ENCODE measurements around the gene C17orf78. TPM values are rescaled to one million over a fixed set of nuclear protein-coding genes. Genes with fewer than 3 reads are reported as not detected.

The C17orf78 gene
- total and polyA plus RNA-seq, 2 of the 13 experiments (the other 11 are each of a cell fraction or from before 2014, with no cell fraction given): not detected

DNA sequence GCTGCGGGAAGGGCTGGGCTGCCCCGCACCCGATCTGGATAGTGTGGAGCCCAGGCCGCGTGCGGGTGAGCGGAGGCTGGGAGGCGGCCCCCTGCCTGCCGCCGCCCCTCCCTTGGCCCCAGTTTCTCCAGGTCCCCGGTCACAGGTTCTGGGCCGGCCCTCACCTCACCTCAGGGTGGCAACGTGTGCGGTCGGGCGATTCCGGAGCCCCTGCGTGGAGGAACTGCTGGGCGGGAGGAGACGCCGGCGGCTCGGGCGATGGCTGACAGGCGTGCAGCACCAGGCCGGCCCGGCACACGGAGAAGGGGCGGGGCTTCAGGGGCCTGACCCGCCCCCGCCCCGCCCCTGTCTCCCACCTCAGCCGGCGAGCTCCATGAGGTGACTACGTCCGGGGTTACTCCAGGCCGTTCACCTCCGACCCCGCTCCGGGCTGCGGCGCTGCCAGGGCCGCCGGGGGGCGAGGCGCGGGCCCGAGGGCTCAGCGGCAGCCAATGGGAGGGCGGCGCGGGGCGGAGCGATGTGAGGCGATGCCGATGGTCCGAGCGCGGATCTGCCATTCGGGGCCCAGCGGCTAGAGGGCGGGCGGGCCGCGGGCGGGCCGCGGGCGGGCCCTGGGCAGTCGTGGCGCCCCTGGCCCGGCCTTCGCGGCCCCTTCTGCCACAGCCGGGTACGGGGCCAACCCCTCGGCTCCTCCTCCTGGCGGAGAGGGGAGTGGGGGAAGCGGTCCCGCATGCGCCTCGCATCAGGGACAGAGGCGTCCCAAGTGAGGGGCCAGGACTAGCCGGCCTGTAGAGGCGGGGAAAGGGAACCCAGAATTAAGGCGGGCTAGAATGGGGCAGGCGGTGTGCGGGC, 16.7 kb upstream of the C17orf78 start (continued):
- TF ChIP-seq, protein P1, sequence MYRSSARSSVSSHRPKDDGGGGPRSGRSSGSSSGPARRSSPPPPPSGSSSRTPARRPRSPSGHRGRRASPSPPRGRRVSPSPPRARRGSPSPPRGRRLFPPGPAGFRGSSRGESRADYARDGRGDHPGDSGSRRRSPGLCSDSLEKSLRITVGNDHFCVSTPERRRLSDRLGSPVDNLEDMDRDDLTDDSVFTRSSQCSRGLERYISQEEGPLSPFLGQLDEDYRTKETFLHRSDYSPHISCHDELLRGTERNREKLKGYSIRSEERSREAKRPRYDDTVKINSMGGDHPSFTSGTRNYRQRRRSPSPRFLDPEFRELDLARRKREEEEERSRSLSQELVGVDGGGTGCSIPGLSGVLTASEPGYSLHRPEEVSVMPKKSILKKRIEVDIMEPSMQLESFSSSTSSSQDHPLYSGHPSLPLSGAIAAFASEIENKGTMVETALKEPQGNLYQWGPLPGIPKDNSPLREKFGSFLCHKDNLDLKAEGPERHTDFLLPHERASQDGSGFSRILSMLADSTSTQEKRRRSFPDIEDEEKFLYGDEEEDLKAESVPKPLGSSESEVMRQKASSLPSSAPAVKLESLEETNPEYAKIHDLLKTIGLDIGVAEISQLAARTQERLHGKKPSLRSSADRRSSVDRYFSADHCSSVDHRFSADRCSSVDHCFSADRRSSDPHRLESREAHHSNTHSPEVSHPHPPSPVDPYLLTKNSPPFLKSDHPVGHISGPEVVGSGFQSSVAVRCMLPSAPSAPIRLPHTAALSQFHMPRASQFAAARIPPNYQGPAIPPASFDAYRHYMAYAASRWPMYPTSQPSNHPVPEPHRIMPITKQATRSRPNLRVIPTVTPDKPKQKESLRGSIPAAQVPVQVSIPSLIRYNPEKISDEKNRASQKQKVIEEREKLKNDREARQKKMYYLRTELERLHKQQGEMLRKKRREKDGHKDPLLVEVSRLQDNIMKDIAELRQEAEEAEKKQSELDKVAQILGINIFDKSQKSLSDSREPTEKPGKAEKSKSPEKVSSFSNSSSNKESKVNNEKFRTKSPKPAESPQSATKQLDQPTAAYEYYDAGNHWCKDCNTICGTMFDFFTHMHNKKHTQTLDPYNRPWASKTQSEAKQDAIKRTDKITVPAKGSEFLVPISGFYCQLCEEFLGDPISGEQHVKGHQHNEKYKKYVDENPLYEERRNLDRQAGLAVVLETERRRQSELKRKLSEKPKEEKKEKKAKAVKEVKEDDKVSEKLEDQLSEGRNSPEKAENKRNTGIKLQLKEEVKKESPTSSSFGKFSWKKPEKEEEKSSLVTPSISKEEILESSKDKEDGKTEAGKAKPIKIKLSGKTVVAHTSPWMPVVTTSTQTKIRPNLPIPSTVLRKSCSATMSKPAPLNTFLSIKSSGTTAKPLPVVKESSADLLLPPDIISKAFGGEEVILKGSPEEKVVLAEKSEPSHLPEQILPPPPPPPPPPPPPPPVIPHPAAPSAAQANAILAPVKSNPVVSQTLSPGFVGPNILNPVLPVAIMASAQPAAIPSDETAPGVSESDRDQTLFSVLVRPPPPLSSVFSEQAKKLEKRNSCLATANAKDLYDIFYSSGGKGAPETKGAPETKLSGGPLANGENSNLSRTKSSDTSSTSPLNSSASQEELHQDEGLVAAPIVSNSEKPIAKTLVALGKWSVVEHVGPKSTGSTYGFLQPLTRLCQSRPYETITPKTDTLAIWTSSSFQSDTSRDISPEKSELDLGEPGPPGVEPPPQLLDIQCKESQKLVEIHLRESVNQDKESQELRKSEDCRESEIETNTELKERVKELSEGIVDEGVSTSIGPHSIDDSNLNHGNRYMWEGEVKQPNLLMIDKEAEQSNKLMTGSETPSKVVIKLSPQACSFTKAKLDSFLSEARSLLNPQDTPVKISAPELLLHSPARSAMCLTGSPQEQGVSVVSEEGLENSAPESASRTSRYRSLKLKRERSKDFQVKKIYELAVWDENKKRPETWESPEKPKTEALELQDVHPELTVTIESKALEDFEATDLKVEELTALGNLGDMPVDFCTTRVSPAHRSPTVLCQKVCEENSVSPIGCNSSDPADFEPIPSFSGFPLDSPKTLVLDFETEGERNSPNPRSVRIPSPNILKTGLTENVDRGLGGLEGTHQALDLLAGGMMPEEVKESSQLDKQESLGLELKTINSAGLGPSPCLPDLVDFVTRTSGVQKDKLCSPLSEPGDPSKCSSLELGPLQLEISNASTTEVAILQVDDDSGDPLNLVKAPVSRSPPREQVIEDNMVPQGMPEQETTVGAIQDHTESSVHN (CRISPR knock-in tag; IDR thresholded peaks at IDR 0.05): no peak
- no peak for TF ChIP-seq DNMT1 (CRISPR knock-in tag; IDR thresholded peaks at IDR 0.05)
- TF ChIP-seq LCORL (IDR thresholded peaks at IDR 0.05): no peak
- no peak; the same call in 1 of the 2 replicates for TF ChIP-seq LCORL (CRISPR knock-in tag; IDR thresholded peaks at IDR 0.05)
- TF ChIP-seq KLF6 (CRISPR knock-in tag; IDR thresholded peaks at IDR 0.05): peak; percentile 68; the same call in 1 of the 2 replicates
- peak; percentile 73; the same call in 1 of the 2 replicates for TF ChIP-seq MXD4 (CRISPR knock-in tag; IDR thresholded peaks at IDR 0.05)
- TF ChIP-seq POLR2AphosphoS5 (IDR thresholded peaks at IDR 0.05; ENCODE audit: low read depth, low read length): peak; percentile 76
- TF ChIP-seq, protein P2, sequence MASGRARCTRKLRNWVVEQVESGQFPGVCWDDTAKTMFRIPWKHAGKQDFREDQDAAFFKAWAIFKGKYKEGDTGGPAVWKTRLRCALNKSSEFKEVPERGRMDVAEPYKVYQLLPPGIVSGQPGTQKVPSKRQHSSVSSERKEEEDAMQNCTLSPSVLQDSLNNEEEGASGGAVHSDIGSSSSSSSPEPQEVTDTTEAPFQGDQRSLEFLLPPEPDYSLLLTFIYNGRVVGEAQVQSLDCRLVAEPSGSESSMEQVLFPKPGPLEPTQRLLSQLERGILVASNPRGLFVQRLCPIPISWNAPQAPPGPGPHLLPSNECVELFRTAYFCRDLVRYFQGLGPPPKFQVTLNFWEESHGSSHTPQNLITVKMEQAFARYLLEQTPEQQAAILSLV (CRISPR knock-in tag; IDR thresholded peaks at IDR 0.05; ENCODE audit: borderline replicate concordance): no peak; the same call in 1 of the 2 replicates
- TF ChIP-seq MIER2 (CRISPR knock-in tag; IDR thresholded peaks at IDR 0.05): no peak
- TF ChIP-seq KDM3A (CRISPR knock-in tag; IDR thresholded peaks at IDR 0.05; ENCODE audit: low read depth): no peak
- TF ChIP-seq, protein P3, sequence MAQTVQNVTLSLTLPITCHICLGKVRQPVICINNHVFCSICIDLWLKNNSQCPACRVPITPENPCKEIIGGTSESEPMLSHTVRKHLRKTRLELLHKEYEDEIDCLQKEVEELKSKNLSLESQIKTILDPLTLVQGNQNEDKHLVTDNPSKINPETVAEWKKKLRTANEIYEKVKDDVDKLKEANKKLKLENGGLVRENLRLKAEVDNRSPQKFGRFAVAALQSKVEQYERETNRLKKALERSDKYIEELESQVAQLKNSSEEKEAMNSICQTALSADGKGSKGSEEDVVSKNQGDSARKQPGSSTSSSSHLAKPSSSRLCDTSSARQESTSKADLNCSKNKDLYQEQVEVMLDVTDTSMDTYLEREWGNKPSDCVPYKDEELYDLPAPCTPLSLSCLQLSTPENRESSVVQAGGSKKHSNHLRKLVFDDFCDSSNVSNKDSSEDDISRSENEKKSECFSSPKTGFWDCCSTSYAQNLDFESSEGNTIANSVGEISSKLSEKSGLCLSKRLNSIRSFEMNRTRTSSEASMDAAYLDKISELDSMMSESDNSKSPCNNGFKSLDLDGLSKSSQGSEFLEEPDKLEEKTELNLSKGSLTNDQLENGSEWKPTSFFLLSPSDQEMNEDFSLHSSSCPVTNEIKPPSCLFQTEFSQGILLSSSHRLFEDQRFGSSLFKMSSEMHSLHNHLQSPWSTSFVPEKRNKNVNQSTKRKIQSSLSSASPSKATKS (CRISPR knock-in tag; IDR thresholded peaks at IDR 0.05): no peak
- TF ChIP-seq NFIC (IDR thresholded peaks at IDR 0.05; ENCODE audit: low read length): no peak
